Heart left ventricle (tissue), 16 donors: ENCODE data around the gene ADGRL3. TPM values are rescaled to one million over a fixed set of nuclear protein-coding genes. Genes with fewer than 3 reads are reported as not detected.

Experiments
- ATAC-seq, 4 donors: fragments of 200-7000 bp; cut with Tn5 transposase; one replicate each; pipeline ENCODE4 v1.9.1; 2020 to 2022; ENCODE audit warnings: moderate library complexity in 4 of 4, mild to moderate bottlenecking in 3 of 4, moderate number of reproducible peaks in 1 of 4
- DNase-seq, 5 donors: peaks; one replicate each; pipeline ENCODE4 v3.0.0-alpha.2; 2020
- H3K27ac ChIP-seq, 12 donors: fragments of 200-600 bp; sonication (generic) in 4 of 12; one replicate each; pipeline versions ENCODE4 v1.5.0 to v1.8.0; 2016 to 2022; ENCODE audit warnings: mild to moderate bottlenecking in 2 of 12
- H3K27me3 ChIP-seq, 9 donors: fragments of 200-600 bp; sonication (generic) in 2 of 9; one replicate each; pipeline versions ENCODE4 v1.5.1 to v1.8.0; 2016 to 2022; ENCODE audit warnings: mild to moderate bottlenecking in 3 of 9
- H3K36me3 ChIP-seq, 9 donors: fragments of 200-600 bp; sonication (generic) in 2 of 9; one replicate each; pipeline versions ENCODE4 v1.5.0 to v1.8.0; 2018 to 2022; ENCODE audit warnings: mild to moderate bottlenecking in 2 of 9
- H3K4me1 ChIP-seq, 12 donors: fragments of 200-600 bp; sonication (generic) in 4 of 12; one replicate each; pipeline versions ENCODE4 v1.5.0 to v1.8.0; 2016 to 2022; ENCODE audit warnings: mild to moderate bottlenecking in 3 of 12
- H3K4me3 ChIP-seq, 12 donors: fragments of 200-600 bp; sonication (generic) in 4 of 12; one replicate each; pipeline versions ENCODE4 v1.5.0 to v1.8.0; 2017 to 2022; ENCODE audit warnings: mild to moderate bottlenecking in 9 of 12, moderate library complexity in 4 of 12
- H3K9me3 ChIP-seq, 12 donors: fragments of 200-600 bp; sonication (generic) in 4 of 12; one replicate each; pipeline versions ENCODE4 v1.5.0 to v1.8.0; 2016 to 2022; ENCODE audit warnings: mild to moderate bottlenecking in 1 of 12
- POLR2A ChIP-seq, 2 donors: fragments of 450-650 bp; IDR thresholded peaks; one replicate each; pipeline ENCODE4 v1.6.1; 2017; ENCODE audit warnings: antibody characterized with exemption in 2 of 2, mild to moderate bottlenecking in 2 of 2, moderate library complexity in 2 of 2
- WGBS, 4 donors: extraction: QIAGEN DNeasy Blood & Tissue Kit in 2 of 4; methylation state at CpG; one replicate each; pipeline versions ENCODE4 v1.1.5 to v1.1.7; 2013 to 2018; 5-methylcytosine and 5-hydroxymethylcytosine counted together
- intact Hi-C, 10 donors: fragments of 100-400 bp; cut with DNase I; formaldehyde crosslinking; loops; one replicate each; pipeline versions ENCODE4 v1.11.1 to v1.14.2; 2022
- polyA plus RNA-seq, 2 donors: library from polyadenylated mRNA; stranded (reverse); fragments of 200-250 nt; gene quantifications; one replicate each; pipeline ENCODE4 v1.2.3, GENCODE V29; 2013
- total RNA-seq, 9 donors: library from RNA; depleted of rRNA in 2 of 9; stranded (reverse); fragments of >200 nt in 2 of 9; fragmentation: NEBNext Ultra II Directional in 3 of 9; extraction: Animal tissue kit (Norgen Biotek cat#: 25700) in 3 of 9; gene quantifications; one replicate each; pipeline versions ENCODE4 v1.1.0 to v1.2.4, GENCODE V29; 2016 to 2023
- TF ChIP-seq, protein P1 (sequence below), 12 donors: fragments of 200-600 bp; sonication (generic) in 4 of 12; IDR thresholded peaks; one replicate each; pipeline versions ENCODE4 v1.5.0 to v1.8.0; 2018 to 2022; ENCODE audit warnings: antibody characterized with exemption in 12 of 12, mild to moderate bottlenecking in 5 of 12
- donor health status: ischemic (EF 13 %, LVEDD 7.1; RV severe dilation, severe dysfunction).
- donor health status: healthy with polysubstance abuse.
- donor health status: DM: no; HTN: yes; CAD: no.
- donor health status: DM: no; HTN: no; CAD: no.
- donor health status: ischemic (EF 25% LVEDD 6.9; RV normal size, moderate dysfunction).
- donor health status: ischemic (EF 25% LVEDD 5.7; RV mildly dilated, moderate dysfunction).
- donor health status: healthy.
- donor health status: DM: yes; HTN: yes; CAD: no.
- donor health status: ischemic (EF 35%, LVEDD 5.7; RV mildly dilated, moderate dysfunction).
- donor health status: nonischemic (EF 11% LVEDD 7.7; RV severe dilation, severe dysfunction).
- donor health status: DM: yes; HTN: yes; CAD: no.
- donor health status: PGD.
- donor health status: ischemic (EF 29% LVEDD 5.4; RV normal size, mild dysfunction).
- donor health status: nonischemic (EF 23%, LVEDD 6.1; RV moderate dilation, normal function).

ADGRL3 gene
- total and polyA plus RNA-seq, 11 donors = 0.84 to 24.4 (median 7.6) TPM

DNA sequence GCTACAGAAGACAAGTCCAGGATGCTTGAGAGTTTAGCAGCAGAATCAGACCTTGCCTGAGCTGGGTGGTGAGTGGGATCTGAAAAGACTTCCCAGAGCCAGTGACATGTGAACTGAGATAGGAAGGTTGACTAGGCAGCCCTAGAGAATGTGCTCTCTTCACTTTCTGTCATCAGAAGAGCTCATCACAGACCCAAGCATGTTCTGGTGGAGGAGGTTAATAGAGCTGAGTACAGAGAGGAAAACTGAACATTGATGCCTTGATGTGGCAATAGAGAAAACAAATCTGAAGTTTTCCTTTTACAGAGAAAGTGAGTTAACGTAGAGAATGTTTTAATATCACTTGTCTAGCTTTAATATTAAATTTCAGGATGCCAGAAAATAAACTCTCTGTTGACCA, 17.1 kb downstream of the ADGRL3 start:
- no peaks in the 10 kb centered on the region for H3K4me1 ChIP-seq
- H3K36me3 ChIP-seq = no peaks in the 10 kb centered on the region
- H3K27ac ChIP-seq = no peak overlapping the region
- 76 to 97% (median 90%) methylated on average over 1 of the region's 1 CpG for WGBS, 4 donors
- no peaks in the 10 kb centered on the region for H3K27me3 ChIP-seq
- intact Hi-C loops = no loop called here
- no peak overlapping the region for H3K4me3 ChIP-seq
- no peaks in the 10 kb centered on the region for H3K9me3 ChIP-seq
- TF ChIP-seq, protein P1, sequence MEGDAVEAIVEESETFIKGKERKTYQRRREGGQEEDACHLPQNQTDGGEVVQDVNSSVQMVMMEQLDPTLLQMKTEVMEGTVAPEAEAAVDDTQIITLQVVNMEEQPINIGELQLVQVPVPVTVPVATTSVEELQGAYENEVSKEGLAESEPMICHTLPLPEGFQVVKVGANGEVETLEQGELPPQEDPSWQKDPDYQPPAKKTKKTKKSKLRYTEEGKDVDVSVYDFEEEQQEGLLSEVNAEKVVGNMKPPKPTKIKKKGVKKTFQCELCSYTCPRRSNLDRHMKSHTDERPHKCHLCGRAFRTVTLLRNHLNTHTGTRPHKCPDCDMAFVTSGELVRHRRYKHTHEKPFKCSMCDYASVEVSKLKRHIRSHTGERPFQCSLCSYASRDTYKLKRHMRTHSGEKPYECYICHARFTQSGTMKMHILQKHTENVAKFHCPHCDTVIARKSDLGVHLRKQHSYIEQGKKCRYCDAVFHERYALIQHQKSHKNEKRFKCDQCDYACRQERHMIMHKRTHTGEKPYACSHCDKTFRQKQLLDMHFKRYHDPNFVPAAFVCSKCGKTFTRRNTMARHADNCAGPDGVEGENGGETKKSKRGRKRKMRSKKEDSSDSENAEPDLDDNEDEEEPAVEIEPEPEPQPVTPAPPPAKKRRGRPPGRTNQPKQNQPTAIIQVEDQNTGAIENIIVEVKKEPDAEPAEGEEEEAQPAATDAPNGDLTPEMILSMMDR (IDR thresholded peaks at IDR 0.05) = no peak
- TF ChIP-seq POLR2A (IDR thresholded peaks at IDR 0.05) = no peak
- no peak for DNase-seq
- no peak for ATAC-seq

DNA sequence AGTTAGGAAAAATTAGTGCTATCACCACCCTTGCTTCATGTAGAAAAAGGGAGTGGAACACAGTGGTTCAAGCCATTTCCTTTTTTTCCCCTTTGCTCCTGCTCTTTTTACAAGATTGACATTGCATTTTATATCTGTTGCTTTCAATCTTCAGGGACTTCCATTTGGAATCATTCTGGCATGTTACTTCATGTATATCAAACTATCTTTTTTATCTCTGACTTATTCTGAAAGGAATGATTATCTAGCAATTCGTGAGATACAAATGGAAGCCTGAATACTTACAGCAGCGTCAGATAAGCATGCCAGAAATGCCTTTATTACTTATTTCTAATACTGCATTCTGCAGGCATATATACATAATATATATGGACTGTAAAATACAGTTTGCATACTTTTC, 20.4 kb downstream of the ADGRL3 start:
- TF ChIP-seq, protein P1 (IDR thresholded peaks at IDR 0.05) = no peak
- TF ChIP-seq POLR2A (IDR thresholded peaks at IDR 0.05) = no peak
- 47 to 52% (median 50%) methylated on average over 2 of the region's 2 CpGs for WGBS, 4 donors
- Histone ChIP-seq H3K27me3 (no peaks in the 10 kb centered on the region), H3K4me1 (no peaks in the 10 kb centered on the region), H3K4me3 (no peak overlapping the region), H3K36me3 (no peaks in the 10 kb centered on the region), H3K27ac (no peak overlapping the region), H3K9me3 (no peaks in the 10 kb centered on the region)
- intact Hi-C loops = no loop called here
- DNase-seq = no peak
- ATAC-seq = no peak

DNA sequence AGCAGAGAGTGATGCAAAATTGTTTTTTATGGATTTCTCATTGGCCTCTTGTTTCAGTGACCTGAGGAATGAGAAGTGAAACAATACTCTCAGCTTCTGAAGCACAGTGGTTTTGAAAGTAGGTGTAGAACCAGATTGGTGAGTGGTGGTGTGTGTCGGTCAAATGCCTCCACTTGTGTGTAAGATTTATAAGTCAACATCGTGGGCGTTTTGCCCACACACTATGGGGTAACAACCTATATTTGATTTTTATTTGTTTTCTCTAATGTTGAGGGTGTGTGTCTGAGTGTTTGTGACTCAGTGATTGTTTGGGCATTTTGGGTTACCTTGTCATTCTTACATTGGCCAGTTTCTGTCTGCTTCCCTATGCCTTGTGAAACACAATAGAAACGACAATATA, 23.3 kb downstream of the ADGRL3 start:
- TF ChIP-seq, protein P1 (IDR thresholded peaks at IDR 0.05) = no peak
- TF ChIP-seq POLR2A (IDR thresholded peaks at IDR 0.05) = no peak
- Histone ChIP-seq H3K4me1 (no peaks in the 10 kb centered on the region), H3K27ac (no peak overlapping the region), H3K4me3 (no peak overlapping the region), H3K9me3 (no peaks in the 10 kb centered on the region), H3K36me3 (no peaks in the 10 kb centered on the region), H3K27me3 (no peaks in the 10 kb centered on the region)
- ATAC-seq (no peak), DNase-seq (no peak)
- intact Hi-C loops = no loop called here
- 91 to 94% (median 92%) methylated on average over 4 of the region's 4 CpGs for WGBS, 4 donors

DNA sequence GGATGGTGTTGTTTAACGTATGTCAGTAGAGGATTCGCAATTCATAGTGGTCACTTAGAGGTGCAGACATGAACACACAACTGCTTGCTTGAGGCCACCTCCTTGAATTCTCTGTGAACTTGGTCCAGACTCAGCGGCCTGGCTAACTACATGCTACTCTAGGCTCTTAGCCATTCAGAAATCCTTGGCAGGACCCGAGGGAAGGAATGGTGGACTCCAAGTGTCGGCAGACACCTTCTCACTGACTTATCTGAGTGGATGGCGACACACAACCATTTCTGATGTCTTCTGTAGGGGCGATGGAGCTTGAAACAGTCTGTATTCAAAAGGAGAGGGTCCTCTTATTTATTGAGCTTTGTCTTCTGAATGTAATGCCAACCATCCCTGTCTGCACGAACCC, 24.4 kb downstream of the ADGRL3 start:
- H3K36me3 ChIP-seq = no peaks in the 10 kb centered on the region
- H3K4me3 ChIP-seq = no peak overlapping the region
- H3K27me3 ChIP-seq = no peaks in the 10 kb centered on the region
- WGBS, 4 donors = 81 to 87% (median 84%) methylated on average over 8 of the region's 8 CpGs
- intact Hi-C loops = no loop called here
- no peaks in the 10 kb centered on the region for H3K4me1 ChIP-seq
- no peak overlapping the region for H3K27ac ChIP-seq
- no peak for DNase-seq
- no peaks in the 10 kb centered on the region for H3K9me3 ChIP-seq
- TF ChIP-seq POLR2A (IDR thresholded peaks at IDR 0.05) = no peak
- TF ChIP-seq, protein P1 (IDR thresholded peaks at IDR 0.05) = no peak
- ATAC-seq = no peak
